ENCODE measurements around the gene MYLK2.

Gene MYLK2

DNA sequence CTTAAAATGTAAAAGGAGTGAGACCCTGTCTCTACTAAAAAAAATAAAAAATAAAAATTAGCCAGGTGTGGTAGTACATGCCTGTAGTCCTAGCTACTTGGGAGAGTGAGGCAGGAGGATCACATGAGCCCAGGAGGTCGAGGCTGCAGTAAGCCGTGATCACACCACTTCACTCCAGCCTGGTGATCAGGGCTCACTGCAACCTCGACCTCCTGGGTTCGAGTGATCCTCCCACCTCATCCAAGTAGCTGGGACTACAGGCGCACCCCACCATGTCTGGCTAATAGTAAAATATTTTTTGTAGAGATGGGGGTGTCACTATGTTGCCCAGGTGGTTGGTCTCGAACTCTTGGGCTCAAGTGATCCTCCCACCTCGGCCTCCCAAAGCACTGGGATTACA, 34.3 kb downstream of the MYLK2 start:
- no peak for DNase-seq (ENCODE audit: low read depth in 1 of 2, low spot score in 1 of 2)

DNA sequence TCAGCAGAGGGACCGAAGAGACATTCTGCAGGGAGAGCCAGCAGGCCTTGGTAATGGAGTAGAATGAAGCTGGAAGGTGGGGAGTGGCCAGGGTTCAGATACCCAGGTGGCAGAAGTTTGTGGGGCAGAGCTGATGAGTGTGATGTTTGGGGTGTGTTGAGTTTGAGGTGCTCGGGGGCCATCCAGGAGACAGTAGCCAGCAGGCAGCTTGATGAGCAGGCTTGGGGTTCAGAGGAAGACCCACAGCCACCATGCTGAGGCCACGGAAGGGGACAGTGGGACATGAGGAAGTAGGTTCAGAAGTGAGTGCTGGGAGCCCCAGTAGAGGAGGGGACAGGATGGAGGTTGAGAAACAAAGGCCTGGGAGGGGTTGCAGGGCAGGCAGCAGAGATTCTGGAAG, 37.4 kb downstream of the MYLK2 start:
- DNase-seq (ENCODE audit: low read depth in 1 of 2, low spot score in 1 of 2): no peak

DNA sequence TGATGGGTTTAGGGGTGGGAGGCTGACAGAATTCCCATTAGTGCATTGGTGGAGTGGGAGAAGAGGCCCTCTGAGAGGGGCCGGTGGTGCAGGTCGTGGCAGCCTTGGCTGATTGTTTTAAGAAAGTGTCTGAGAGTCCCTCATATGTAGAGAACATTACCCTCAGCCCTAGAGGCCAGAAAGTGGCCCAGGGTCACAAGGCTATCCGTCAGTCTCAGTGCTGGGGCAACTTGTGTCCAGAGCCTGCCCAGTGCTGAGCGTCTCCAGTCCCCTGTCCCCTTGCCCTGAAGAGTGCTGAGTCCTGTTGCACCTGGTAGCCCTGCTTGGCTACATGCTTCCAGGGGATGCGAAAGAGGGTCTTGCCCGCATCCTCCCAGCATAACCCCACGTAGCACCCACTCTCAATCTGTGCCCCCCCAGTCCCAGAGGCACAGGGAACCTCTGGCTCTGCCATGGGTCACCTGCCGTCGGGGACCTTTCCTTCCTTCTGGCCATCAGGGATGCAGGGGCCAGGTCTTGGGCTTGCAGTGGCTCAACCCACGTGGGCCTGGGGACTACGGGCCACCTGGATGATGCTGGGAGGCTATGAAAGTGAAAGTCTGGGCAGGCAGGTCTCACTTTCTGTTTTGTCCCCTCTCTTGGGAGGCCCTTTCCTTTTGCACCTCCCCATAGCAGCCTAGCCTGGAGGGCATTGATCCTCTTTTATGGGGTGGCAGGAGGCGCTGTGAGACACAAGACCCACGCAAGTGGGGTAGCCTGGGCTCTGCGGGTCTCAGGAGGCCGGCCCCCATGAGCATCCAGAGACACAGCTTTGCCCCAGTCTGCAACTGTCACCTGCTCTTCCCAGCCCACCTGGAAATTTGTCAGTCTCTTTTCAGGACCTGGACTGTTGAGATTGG, 39.0 kb downstream of the MYLK2 start:
- no peak for DNase-seq (ENCODE audit: low read depth in 1 of 2, low spot score in 1 of 2)

DNA sequence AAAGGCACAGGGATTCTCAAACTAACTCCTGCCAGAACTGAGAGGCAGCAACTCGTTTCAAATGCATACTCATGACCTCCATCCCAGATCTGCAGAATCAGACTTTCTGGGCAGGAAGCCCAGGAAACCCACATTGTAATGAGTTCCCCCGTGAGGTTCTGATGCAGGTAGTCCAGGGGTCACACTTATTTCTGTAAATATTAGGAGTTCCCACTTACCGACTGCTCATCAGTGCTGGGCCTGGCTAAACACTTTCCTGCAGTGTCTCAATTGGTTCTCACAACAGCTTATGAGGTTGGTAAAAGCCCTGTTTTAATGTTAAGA, 39.6 kb downstream of the MYLK2 start:
- no peak for DNase-seq (ENCODE audit: low read depth in 1 of 2, low spot score in 1 of 2)

DNA sequence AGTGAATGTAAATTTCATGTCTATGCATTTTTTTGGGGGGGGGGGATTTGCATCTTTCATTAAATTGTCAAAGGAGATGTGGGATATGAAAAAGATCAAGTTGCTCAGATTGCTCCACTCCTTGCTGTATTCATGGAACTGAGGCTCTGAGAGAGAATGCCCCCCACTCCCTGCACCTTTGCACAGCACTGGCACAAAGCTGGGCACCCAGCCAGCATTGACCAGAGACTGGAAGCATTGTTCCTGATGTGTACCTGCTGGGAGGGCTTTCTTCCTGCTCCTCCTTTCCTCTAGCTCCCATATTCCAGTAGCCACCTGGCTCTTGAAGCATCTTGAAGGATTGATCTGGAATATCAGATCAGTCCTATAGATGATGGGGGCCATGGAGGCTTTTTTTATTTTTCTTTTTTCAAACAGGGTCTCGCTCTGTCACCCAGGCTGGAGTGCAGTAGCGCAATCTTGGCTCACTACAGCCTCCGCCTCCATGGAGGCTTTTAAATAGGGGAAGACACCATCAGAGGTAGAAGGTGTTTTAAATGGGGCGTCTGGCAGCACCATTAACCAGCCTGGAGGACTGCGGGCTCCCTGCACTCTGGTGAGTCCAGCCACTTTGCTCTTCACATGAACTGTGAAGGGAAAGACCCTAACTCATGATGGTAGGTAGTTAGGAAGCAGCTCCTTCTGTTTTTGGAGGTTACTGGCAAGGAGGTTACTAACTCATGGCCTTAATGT, 40.3 kb downstream of the MYLK2 start:
- no peak for DNase-seq (ENCODE audit: low read depth in 1 of 2, low spot score in 1 of 2)

DNA sequence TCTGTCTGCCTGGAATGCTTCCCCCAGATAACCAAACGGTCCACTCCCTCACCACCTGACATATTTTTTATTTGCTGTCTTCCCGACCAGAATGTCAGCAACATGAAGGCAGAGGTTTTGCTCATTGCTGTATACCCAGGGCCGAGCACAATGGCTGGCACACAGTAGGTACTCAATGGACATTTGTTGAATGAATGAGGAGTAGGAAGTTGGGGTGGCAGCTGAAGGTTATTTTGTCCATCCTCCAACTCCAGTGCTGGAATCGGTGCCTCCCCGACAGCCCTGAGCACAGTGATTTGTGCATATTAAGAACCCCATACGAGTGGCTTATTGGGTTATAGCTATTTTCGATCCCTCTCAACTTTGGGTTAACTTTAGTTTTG, 40.8 kb downstream of the MYLK2 start:
- no peak for DNase-seq (ENCODE audit: low read depth in 1 of 2, low spot score in 1 of 2)

DNA sequence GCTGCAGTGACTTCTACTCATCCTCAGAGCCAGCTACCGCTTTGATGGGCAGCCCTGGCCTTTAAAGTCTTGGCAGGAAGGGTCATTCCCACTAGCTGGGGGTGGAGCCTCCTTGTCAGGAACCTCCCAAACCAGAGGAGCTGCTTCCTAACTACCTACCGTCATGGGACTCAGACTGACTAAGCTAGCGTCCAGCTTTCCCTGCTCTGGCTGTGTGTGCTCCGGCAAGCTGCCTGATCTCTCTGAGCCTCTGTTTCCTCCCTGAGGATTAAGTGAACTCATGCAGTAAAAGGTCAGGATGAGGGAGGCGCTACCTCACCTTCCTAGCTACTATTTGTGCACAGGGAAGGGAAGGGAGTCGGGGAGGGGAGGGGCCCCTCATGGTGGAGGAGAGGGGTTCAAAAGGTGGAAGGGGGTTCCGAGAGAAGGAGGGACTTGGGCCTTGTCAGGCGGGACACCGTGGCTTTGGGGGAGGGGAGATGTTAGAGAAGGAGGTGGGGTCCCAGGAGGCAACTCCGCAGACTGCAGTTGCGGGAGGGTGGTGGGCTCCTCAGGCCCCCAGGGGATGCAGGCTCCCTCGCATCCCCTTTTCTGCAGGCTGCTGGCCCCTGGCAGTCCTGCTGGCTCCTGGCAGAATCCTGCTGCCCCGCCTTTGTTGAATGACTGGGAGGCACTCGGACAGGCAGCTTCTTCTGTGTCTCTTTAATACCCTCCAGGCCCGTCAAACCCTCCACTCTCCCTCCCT, 41.4 kb downstream of the MYLK2 start:
- DNase-seq (ENCODE audit: low read depth in 1 of 2, low spot score in 1 of 2): no peak

DNA sequence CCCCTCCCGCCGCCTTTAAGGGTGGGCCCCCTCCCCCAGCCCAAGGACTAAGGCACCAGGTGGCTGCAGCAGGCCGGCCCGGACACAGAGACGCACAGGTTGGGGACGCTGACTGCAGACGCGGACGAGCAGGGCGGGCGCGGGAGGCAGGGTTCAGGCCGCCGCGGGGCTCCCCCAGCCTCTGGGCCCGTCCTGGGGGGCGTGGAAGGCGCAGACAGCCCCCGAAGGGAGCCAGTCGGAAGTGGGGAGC, 41.9 kb downstream of the MYLK2 start:
- no peak for DNase-seq (ENCODE audit: low read depth in 1 of 2, low spot score in 1 of 2)

DNA sequence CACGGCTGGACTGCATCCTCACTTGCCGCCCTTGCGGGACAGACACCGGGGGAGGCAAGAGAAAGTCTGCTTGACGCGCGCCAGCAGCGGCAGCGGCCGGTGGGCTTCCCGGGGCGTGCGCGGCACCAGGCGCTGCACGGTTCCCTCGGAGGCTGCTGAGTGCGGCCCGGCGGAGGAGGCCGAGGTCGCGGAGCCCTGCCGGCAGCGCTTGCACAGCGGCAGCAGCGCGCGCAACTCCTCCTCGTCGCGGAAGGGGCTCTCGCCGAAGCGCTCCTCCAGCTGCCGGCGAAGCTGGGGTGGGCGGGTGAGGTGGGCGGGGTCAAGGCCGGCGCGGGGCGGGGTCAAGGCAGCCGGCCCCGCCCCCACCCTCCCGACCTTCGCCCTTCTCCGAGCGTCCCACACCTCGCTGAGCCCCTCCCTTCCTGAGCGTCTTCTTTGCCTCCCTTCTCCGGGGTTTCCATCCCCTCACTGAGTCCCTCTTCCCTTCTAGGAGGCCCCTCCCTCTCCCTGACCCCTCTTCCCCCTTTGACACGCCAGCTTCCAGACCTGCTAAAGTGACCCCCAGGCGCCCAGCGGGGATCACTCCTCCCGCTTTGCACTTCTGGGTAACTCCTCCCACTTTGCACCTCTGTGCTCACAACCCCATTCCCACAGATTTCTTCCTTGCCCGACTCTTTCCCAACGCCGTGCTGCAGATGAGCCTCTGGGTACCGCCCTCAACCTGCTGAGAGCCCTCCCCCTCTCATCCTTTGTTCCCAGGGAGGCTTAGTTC, 42.4 kb downstream of the MYLK2 start:
- peak; percentile 22 to 50 for DNase-seq (ENCODE audit: low read depth in 1 of 2, low spot score in 1 of 2)

DNA sequence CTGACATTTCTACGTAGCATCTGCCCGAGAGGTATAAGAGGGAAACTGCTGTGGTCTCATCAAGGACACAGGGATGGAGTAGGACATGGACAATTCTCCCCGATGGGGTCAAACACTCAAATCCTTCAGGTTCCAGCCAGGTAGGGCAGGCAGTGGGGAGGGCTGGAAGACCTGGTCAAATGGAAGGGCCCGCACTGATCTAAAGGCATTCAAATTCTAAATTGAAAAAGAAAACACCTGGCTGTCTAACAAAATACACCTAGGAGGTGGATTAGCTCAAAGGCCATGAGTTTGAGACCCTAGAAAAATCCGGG, 43.0 kb downstream of the MYLK2 start:
- no peak for DNase-seq (ENCODE audit: low read depth in 1 of 2, low spot score in 1 of 2)

DNA sequence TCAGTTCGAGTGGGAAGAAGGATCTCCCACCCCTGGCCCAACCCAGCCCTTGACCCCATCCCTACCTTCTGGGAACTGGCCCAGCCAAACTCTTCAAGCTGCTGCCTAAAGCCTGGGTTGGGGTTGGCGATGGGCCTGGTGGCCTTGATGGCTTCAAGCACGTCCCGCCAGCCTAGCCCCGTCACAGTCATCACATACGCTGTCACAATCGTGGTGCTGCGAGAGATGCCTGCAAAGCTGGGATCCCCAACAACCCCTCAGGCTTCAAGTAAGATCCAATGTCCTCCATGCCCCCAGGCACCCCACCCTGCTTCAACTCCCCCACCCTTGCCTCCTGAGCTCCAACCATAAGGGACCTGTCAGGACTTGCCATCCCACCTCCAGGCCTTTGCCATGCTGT, 43.4 kb downstream of the MYLK2 start:
- no peak for DNase-seq (ENCODE audit: low read depth in 1 of 2, low spot score in 1 of 2)

DNA sequence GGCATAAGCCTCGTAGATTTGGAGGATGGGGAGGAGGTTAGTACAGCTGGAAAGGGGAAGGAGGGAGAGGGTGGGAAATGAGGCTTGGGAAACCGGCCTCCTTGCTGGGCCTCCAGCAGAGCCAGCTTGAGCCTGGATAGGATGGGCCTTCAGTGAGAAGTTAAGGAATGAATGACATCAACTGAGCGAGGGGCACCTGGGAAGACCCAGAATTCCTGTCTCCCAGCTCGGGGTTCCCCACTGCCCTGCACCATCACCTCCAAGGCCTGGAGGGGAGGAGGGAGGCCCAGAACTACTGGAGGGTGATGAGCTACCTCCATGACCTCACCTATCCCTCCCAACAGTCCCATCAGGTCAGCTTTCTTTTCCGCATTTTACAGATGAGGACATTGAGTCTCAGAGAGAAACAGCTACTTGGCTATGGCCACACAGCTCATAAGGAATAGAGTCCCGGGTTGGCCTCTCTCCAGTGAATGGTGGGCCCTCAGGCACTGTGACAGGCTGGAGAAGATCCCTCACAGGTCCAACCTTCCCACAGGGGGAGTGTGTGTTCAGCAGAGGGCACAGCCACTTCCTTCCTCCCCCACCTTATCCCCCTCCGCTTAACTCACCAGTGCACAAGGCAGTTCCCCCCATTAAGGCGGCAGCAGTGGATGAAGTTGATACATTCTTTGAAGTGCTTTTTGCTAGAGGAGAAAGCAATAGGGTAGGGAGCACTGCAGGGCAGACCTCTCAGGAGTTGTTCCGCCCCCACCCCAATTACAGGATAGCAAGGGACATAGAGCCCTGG, 44.3 kb downstream of the MYLK2 start:
- no peak for DNase-seq (ENCODE audit: low read depth in 1 of 2, low spot score in 1 of 2)

DNA sequence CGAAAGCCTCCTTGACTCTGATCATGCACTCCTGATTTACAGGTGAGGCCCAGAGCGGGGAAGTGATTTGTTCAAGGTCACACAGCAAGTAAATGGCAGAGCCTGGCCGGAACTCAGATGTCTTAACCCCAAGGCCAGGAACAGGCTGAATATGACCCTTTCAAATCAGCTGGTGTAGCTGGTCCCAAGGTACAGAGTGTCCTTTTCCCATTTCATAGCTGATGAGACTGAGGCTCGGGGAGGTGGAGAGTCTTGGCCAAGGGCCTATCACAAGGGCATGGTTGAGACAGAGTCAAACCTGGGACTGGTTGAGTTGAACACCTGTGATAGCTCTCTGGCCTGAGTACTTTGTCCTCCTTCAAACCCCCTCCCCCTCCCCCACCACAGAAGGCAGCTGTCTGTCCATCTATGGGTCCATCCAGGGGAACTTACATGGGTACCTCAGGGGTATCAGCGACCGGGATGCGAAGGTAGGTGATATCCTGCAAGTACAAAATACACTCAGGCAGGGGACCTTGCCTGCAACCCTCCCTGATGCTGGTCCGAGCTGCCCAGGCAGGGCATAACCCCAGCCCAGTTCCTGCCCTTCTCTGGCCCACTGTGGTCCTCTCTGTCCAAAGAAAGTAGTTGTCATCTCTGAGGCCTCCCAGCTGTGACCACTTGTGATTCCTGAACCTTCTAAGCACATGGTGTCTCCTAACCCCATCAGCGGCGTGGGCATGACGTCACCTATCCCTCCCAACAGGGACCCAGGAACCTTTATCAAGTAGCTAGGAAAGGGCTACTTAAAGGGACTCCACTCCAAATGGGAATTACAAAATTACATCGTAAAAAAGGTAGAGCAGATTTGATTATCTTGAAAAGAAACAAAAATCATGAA, 45.6 kb downstream of the MYLK2 start:
- no peak for DNase-seq (ENCODE audit: low read depth in 1 of 2, low spot score in 1 of 2)

DNA sequence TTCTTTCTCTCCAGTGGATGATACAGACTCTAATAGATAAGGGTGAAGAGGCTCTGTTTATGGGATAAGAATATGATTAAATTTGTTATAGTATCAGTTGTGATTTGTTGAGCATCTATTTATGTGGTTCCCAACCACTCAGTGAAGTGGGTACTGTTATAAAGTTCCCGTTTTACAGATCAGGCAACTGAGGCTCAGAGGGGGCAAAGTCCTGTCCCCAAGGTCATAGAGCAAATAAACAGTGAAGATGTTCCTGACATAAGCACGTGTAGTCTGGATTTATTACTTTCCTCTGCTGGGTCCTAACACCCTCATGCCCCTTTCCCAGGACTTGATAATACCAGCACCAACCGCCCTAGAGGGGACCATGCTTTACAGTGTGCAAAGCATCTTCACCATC, 47.1 kb downstream of the MYLK2 start:
- DNase-seq (ENCODE audit: low read depth in 1 of 2, low spot score in 1 of 2): no peak

DNA sequence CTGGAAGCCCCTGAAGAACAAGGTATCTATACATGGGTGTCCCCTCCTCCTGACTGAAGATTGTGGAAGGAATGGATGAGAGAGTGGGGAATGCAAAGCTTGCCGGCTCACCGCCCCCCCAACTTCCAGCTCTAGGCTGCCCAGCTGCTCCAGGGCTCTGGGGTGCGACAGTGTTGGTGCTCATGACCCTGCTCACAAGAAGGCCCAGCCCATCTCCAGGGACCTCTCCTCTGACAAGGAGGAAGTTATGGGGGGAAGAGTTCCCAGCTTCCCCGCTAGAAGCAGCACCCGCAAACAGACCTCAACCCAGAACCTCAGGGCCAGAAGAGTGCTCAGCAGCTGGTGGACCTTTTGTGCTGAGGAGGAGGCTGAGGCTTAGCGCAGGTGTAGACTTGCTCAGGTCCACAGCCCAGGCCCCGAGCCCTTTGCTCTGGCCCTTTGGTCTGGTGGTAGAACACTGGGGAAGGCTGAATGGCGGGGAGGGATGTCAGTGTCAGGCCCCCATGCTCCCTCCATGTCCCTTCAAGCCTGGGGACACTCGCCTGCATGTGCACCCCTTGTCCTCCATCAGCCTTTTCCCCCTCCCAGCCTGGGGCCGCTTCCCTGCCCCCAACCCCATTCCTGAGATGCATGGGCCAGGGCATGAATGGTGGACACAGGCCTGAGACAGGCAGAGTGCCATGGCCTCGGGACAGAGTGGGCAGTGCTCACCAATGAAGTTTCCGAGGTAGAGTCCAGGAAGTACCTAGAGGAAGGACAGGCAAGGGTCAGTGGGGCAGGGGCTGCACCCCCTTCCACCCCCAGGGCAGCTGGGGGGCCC, 49.9 kb downstream of the MYLK2 start:
- no peak for DNase-seq (ENCODE audit: low read depth in 1 of 2, low spot score in 1 of 2)

DNA sequence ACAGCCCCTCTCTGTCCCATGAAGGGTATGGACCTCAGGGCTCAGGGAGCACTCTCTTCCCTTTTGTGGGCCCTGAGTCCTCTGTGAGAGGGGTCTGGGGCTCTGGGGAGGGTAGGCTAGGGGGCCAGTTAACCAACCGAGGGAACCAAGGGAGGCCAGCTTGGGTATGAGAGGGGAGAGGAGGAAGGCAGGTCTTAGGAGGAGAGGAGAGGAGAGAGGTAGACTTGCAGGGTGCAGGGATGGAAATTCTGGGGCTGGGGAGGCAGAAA, 50.5 kb downstream of the MYLK2 start:
- no peak for DNase-seq (ENCODE audit: low read depth in 1 of 2, low spot score in 1 of 2)

DNA sequence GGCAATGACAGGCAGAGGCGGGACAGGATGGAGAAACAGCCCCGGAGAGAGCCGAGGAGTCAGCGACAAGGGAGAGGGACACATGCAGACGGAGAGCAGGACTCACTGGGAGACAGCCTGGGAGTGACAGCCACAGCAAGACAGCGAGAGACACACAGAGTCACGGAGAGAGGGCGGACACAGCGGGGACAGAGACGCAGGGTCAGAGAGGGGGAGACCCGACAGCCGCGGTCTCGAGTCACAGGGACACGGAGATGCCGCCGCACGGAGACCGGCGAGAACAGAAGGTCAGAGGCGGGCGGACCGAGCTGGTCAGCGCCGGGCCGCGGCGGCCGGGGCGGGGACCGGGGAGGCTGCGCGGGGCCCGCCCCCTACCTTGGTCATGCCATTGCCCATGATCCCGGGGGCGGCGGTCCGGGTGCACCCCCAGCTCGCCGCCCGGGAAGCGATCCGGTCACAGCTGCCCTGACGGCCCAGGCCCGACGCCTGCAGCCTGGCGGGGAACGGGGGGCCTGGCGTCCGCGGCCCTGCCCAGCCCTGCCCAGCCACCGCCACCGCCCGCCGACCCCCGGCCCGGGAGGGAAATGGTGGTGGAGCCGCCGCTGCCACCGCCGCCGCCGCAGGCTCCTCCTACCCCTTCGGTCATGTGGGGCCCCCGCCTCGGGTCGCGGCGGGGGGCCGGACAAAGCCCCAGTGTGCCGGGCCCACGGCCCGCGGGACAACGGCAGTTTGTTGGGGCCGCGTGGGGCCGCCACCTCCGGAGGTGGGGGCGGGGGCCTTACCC, 51.0 kb downstream of the MYLK2 start, which contains the start of the genes DUSP15 and TTLL9:
Gene DUSP15, minus strand, starts transcription at position 586 of the 784 bp plus-strand sequence. Its CDS starts 190 bp downstream, at position 396.
Gene TTLL9, plus strand, starts transcription at position 693 of the 784 bp plus-strand sequence. CDS start 493 bp downstream, outside the sequence.
- no peak for DNase-seq (ENCODE audit: low read depth in 1 of 2, low spot score in 1 of 2)

Data from activated T-helper 1 cell treated with anti-CD3 and anti-CD28 coated beads, Interleukin-2, amount 50 U/mL, for 16 hours (primary cell).